ENCODE data around the gene TMEM175.

DNA sequence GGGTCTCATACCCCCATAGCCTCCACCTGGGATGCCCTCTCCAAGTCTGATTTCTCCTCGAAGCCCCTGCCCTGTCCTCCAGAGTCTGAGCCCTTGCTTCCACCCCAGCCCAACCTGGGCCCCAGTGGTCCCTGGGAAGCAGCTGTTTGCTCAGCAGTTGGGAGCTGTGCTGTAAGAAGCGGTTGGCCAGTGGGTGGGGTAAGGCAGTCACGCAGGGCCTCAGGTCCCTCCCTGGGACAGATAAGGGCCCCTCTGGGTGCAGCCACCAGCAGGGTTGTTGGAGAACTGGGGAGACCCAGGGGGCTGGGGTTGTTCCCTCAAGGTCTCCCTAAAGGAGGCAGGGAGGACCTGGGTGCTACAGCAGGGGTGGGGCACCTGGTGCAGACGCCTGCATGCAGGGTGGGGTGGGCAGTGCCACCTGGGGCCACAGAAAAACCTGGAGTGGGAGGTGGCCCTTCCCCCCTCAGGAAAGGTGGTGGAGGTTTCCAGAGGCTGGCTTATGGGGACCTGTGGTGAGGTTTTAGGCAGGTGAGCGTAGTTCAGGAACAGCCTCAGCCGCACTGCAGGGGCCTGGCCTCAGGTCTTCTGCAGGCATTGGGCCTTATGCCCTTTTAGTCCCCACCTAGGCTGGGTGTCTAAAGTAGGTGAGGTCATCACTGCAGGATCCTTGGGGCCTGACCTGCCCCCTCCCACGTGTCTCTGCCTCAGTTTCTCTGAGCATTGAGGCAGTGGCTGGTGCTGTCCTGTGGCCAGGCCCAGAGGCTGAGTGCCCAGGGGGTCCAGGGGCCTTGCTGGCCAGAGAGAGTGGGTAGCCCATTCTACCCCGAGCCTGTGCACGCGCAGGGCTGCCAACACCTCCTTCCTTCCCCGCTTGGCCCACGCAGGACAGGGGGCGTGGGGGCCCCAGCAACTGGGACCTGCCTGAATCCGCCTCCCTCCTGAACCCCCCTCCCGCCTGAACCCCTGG, 64.1 kb downstream of the TMEM175 start:
- TF ChIP-seq, protein P1, sequence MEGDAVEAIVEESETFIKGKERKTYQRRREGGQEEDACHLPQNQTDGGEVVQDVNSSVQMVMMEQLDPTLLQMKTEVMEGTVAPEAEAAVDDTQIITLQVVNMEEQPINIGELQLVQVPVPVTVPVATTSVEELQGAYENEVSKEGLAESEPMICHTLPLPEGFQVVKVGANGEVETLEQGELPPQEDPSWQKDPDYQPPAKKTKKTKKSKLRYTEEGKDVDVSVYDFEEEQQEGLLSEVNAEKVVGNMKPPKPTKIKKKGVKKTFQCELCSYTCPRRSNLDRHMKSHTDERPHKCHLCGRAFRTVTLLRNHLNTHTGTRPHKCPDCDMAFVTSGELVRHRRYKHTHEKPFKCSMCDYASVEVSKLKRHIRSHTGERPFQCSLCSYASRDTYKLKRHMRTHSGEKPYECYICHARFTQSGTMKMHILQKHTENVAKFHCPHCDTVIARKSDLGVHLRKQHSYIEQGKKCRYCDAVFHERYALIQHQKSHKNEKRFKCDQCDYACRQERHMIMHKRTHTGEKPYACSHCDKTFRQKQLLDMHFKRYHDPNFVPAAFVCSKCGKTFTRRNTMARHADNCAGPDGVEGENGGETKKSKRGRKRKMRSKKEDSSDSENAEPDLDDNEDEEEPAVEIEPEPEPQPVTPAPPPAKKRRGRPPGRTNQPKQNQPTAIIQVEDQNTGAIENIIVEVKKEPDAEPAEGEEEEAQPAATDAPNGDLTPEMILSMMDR (IDR thresholded peaks at IDR 0.05) = no peak
- no peak for TF ChIP-seq ZFX (IDR thresholded peaks at IDR 0.05; ENCODE audit: borderline replicate concordance)
